Activated naive CD4-positive, alpha-beta T cell treated with anti-CD3 and anti-CD28 coated beads, Interleukin-2, amount 50 U/mL, for 72 hours (primary cell): Measurements from ENCODE around the gene DAP. TPM values are rescaled to one million over a fixed set of nuclear protein-coding genes. Genes with fewer than 3 reads are reported as not detected.

Source experiments
- ATAC-seq, 2 donors: fragments of 150-1000 bp; cut with Tn5 transposase; 2 replicates each; pipeline ENCODE4 v1.10.0; 2021; ENCODE audit warnings: mild to moderate bottlenecking in 2 of 2, moderate library complexity in 2 of 2
- DNase-seq, 2 donors: peaks; one replicate each; pipeline ENCODE4 v3.0.0; 2021 to 2022; ENCODE audit warnings: low spot score in 2 of 2
- H3K27ac Mint-ChIP-seq, 2 donors: one replicate each; pipeline ENCODE4 v1.8.0; 2022; ENCODE audit warnings: mild to moderate bottlenecking in 2 of 2, mixed read lengths in 2 of 2
- H3K36me3 Mint-ChIP-seq, 2 donors: one replicate each; pipeline ENCODE4 v1.8.0; 2022; ENCODE audit warnings: mixed read lengths in 2 of 2
- H3K9me3 Mint-ChIP-seq, 2 donors: one replicate each; pipeline ENCODE4 v1.8.0; 2022; ENCODE audit warnings: mixed read lengths in 2 of 2
- total RNA-seq, 2 donors: library from RNA; stranded (reverse); gene quantifications; one replicate each; pipeline ENCODE4 v1.2.3, GENCODE V29; 2022

DAP gene
- total RNA-seq, 2 donors from 2014 or later: 21.9 to 37.7 TPM

DNA sequence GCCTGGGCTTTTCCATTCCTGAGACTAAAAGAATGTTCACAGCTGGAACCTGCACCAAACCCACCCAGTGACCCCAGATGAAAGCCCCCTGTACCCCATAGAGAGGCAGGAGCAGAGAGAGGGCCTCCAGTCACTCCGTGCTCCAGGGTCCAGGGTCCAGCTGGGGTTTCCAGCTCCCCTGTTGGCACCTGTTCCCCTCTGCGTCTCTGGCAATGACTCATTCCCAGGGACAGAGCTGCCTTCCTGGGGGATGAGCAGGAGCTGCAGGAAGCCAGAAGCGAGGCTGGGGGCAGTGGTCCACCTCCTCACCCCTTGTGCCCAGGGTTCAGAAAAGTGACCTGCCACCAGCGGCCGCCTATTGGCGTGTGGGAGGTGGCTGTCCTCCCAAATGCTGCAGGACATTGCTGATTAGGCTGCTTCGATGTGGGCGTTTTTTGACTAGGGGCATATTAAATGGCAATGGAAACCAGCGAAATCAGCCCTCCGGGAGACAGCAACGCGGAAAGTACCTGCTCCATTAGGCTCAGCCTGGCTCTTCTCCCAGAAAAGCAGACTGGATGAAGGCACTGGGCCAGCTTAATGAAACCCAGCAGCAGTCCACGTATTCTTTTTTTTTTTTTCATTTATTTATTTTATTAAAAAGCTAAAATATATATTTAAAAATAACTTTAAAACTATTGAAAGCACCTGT is 97.4 kb downstream of the DAP start:
- ATAC-seq (no peak), DNase-seq (peak in 1 of 2 donors; percentile 35)
- Mint-ChIP-seq H3K9me3 (no peaks in the 10 kb centered on the region), H3K27ac (no peak overlapping the region), H3K36me3 (no peaks in the 10 kb centered on the region)

DNA sequence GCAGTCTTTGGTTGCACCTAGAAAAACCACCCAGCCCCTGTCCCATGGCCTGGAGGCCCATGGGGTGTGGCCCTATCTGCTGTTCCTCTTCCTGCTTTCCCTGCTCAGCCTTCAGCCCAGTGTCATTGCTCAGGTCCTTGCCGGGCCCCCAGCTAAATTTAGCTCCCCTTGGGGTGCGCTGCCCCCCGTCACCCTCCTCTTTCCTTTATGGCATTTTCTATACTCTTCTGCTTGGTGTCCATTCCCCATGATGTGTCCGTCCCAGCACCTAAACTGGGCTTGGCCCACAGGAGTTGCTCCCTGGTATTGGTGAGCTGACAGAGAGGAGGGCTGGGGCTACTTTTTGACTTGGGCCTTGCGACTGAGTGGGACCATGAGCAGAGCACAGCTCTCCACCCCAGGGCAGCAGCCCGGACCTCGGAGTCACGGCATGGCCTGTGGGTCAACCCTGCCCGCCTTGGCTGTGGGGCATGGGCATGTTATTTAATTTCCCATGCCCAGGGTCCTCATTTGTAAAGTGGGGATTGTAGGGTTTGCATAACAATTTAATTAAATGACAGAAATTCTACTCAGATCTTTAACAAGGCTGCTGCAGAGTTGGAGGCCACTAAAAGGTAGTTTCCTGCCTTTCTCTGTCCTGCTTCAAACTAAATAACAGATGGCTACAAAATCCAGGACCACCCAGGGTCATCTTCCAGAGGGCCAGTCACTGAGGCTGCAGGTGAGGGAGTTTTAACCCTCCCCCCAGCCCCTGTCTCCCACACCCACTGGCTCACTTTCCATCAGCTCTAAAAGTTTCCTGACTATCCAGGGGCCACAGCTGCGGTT is 98.2 kb downstream of the DAP start:
- Mint-ChIP-seq H3K36me3 (no peaks in the 10 kb centered on the region), H3K9me3 (no peaks in the 10 kb centered on the region), H3K27ac (peak overlapping the region in 1 of 2 donors; percentile 17)
- ATAC-seq: no peak
- DNase-seq: peak in 1 of 2 donors; percentile 28

GRCh38 chr5:10662083-10662482 is 99.0 kb downstream of the DAP start:
- H3K9me3 Mint-ChIP-seq: no peaks in the 10 kb centered on the region
- no peak overlapping the region for H3K27ac Mint-ChIP-seq
- H3K36me3 Mint-ChIP-seq: no peaks in the 10 kb centered on the region
- ATAC-seq: no peak
- no peak for DNase-seq

- DNase-seq (peak in 1 of 2 donors; percentile 35), ATAC-seq (no peak)
- Mint-ChIP-seq H3K36me3 (no peaks in the 10 kb centered on the region), H3K27ac (no peak overlapping the region), H3K9me3 (no peaks in the 10 kb centered on the region)
Measured at GRCh38 chr5:10661401-10661800, 99.6 kb downstream of the DAP start.

DNA sequence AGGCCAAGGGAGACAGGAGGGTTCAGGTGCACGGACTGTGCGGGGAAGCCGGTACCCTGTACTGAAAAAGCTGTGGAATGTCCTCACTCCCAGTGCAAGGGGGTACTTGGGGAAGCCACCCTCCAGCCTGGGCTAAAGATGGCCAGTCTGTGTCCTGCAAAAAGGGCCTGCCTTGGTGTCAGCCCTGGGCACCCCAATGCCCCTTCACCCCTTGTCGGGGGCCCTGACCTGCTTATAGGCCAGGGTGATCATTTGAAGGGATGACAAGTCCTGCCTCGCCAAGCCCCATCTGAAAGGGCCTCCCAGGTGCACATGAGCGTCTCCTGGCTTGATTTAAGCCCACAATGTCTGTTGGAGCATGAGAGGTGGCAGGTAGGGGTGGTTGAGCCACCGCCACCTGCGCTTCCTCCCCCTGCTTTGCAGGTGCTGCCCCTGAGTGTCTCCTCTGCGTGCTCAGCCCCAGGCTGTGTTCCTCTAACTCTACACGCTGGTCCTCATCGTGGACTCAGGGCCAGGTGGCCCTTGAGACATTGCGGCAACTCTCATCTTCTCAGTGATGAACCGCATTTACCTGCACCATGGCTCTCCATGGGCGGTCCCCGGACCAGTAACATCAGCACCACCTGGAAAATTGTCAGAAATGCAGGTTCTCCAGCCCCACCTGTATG is 100.2 kb downstream of the DAP start:
- Mint-ChIP-seq H3K36me3 (no peaks in the 10 kb centered on the region), H3K9me3 (no peaks in the 10 kb centered on the region), H3K27ac (no peak overlapping the region)
- ATAC-seq (no peak), DNase-seq (peak in 1 of 2 donors; percentile 39)

- DNase-seq: peak in 1 of 2 donors; percentile 30
- ATAC-seq: no peak
- Mint-ChIP-seq H3K9me3 (no peaks in the 10 kb centered on the region), H3K27ac (no peak overlapping the region), H3K36me3 (no peaks in the 10 kb centered on the region)
Measured at GRCh38 chr5:10660135-10660534, 100.9 kb downstream of the DAP start.

DNA sequence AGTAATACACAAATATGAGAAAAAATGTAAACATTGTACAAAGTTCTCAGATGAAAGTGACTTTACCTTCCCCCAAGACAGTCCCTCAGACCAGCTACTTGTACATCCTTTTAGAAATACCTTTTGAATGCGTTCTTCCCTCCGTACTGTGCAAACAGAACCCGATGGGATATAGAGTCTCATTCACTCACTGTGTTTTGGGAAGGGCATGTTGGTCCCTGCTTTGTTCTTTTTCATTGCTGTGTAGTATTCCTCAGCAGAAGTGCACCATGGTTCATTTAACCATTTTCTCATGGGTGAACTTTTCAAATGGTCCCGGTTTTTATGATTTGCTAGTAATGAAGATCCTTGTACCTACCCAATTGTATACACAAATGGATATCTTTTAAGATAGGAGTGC is 102.8 kb downstream of the DAP start:
- no peak for ATAC-seq
- DNase-seq: no peak
- Mint-ChIP-seq H3K9me3 (no peaks in the 10 kb centered on the region), H3K27ac (no peak overlapping the region), H3K36me3 (no peaks in the 10 kb centered on the region)

DNA sequence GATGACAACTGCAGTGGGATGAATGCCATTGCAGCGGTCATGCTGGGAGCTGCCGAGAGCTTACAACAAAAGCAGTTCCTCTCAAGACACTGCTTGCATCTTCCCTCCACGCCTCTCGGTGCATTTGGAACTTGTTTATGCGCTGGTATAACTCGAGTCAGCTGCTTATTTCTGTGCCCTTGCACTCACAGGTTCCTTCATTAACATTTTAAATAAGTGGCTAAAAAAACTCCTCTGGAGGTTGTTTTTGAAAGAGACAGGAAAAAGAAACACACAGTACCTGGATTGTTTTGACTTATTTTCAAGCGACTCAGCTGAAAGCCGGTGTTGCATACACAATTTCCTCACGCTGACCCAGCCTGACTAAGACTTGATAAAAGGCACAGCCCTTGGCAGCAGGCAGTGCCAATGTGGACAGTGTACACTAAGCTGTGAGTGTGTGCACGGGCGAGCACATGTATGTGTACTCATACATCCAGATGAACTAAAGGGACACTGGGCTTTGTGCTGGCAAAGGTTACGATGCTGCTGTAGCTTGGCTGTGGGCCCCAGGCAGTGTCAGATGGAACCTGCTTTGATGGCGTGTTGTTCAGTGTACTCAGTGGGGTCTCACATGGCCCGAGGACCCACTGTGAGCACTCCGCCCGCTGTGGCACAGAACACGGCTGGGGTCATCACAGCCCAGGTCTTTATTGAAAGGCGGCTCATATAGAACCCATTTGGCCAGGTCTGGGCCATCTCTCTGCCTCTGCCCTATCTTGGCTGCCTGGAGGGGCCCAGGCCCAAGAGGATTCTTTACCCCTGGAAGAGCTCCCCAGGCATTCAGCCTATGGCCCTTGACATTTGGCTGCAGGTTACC is 104.8 kb downstream of the DAP start:
- Mint-ChIP-seq H3K27ac (no peak overlapping the region), H3K36me3 (no peaks in the 10 kb centered on the region), H3K9me3 (no peaks in the 10 kb centered on the region)
- no peak for ATAC-seq
- peak in 1 of 2 donors; percentile 37 for DNase-seq

- ATAC-seq (no peak), DNase-seq (peak in 1 of 2 donors; percentile 39)
- Mint-ChIP-seq H3K9me3 (no peaks in the 10 kb centered on the region), H3K36me3 (no peaks in the 10 kb centered on the region), H3K27ac (peak overlapping the region in 1 of 2 donors; percentile 44)
Measured at GRCh38 chr5:10655161-10655971, 105.7 kb downstream of the DAP start.

DNA sequence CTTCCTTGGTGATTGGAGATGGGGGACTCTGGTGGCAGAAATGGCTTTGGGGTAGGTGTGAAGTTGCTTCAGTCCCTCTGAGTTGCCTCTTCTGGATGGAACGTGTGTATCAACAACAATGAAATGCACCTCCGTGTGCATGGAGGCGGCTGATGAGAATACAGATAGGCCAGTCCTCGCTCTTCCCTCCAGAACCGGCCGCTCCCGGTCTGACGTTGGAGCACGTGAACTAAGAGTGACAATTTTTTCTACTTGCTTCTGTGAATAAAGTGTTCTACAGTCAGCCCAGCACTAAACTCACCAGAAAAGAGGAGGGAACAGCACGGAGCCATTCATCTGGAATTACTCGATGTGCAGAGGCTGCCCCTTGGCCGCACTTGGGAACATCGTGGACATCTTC is 106.5 kb downstream of the DAP start:
- no peaks in the 10 kb centered on the region for H3K36me3 Mint-ChIP-seq
- H3K27ac Mint-ChIP-seq: no peak overlapping the region
- ATAC-seq: no peak
- DNase-seq: peak in 1 of 2 donors; percentile 20
- H3K9me3 Mint-ChIP-seq: no peaks in the 10 kb centered on the region

- no peaks in the 10 kb centered on the region for H3K9me3 Mint-ChIP-seq
Measured at GRCh38 chr5:10653751-10654400, 107.2 kb downstream of the DAP start.

GRCh38 chr5:10653043-10653442 is 108.0 kb downstream of the DAP start:
- ATAC-seq (no peak), DNase-seq (peak in 1 of 2 donors; percentile 21)
- no peaks in the 10 kb centered on the region for H3K36me3 Mint-ChIP-seq
- no peaks in the 10 kb centered on the region for H3K9me3 Mint-ChIP-seq
- no peak overlapping the region for H3K27ac Mint-ChIP-seq

More at GRCh38 chr5:10653751-10654400, 107.2 kb downstream of the DAP start:
- Mint-ChIP-seq H3K27ac (no peak overlapping the region), H3K36me3 (no peaks in the 10 kb centered on the region)
- ATAC-seq (no peak), DNase-seq (peak in 1 of 2 donors; percentile 38)

- Mint-ChIP-seq H3K27ac (no peak overlapping the region), H3K36me3 (no peaks in the 10 kb centered on the region), H3K9me3 (no peaks in the 10 kb centered on the region)
- ATAC-seq (no peak), DNase-seq (no peak)
Measured at GRCh38 chr5:10652606-10653005, 108.4 kb downstream of the DAP start.

DNA sequence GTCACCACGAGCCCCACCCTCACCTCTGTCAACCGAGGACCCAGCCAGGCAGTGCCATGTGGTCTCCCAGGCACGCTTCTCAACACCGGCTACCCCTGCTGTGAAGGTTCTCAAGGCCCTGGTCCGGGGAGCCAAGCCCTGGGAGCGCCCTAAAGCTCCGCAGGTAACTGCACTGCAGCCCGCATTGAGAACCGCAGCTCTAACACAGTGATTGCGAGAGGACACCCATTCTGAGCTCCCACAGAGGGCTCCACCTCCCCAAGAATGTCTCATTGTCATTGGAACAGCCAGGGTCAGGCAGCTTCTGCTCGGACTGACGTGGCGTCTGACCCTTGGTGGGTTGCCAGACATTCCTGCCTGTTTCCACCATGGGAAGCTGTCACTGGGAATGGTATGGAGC is 108.9 kb downstream of the DAP start:
- ATAC-seq (no peak), DNase-seq (peak in 1 of 2 donors; percentile 20)
- H3K36me3 Mint-ChIP-seq: no peaks in the 10 kb centered on the region
- no peaks in the 10 kb centered on the region for H3K9me3 Mint-ChIP-seq
- H3K27ac Mint-ChIP-seq: no peak overlapping the region

- no peak for ATAC-seq
Measured at GRCh38 chr5:10649666-10650380, 111.2 kb downstream of the DAP start.

More at GRCh38 chr5:10649666-10650380, 111.2 kb downstream of the DAP start:
- Mint-ChIP-seq H3K36me3 (peaks cover 0 to 6% of the 10 kb centered on the region in 2 donors), H3K9me3 (no peaks in the 10 kb centered on the region), H3K27ac (no peak overlapping the region)
- peak in 1 of 2 donors; percentile 37 for DNase-seq
